Loucy (cell line): Measurements from ENCODE around the gene STPG1.

Experiments used
- H2AFZ ChIP-seq: fragments of 200-600 bp; sonication (generic); 2 replicates; pipeline ENCODE4 v1.6.0; 2016; ENCODE audit warnings: antibody characterized with exemption, mild to moderate bottlenecking, low read length, moderate library complexity
- H3F3A ChIP-seq: fragments of 200-600 bp; 2 replicates; pipeline ENCODE4 v1.6.0; 2016; ENCODE audit warnings: antibody characterized with exemption, low read depth, mild to moderate bottlenecking
- H3K27me3 ChIP-seq: fragments of 200-600 bp; sonication (generic); 2 replicates; pipeline ENCODE4 v1.6.1; 2014; ENCODE audit warnings: low read length, mild to moderate bottlenecking; ENCODE audit not compliant: insufficient read depth, poor library complexity, severe bottlenecking
- H3K36me3 ChIP-seq: fragments of 200-600 bp; sonication (generic); 2 replicates; pipeline ENCODE4 v1.6.1; 2016; ENCODE audit warnings: low read length; ENCODE audit not compliant: insufficient read depth
- H3K4me1 ChIP-seq: fragments of 200-600 bp; sonication (generic); 2 replicates; pipeline ENCODE4 v1.5.1; 2014; ENCODE audit warnings: low read length, mild to moderate bottlenecking; ENCODE audit not compliant: insufficient read depth, poor library complexity, severe bottlenecking
- H3K4me2 ChIP-seq: fragments of 200-600 bp; sonication (generic); 2 replicates; pipeline ENCODE4 v1.6.0; 2014; ENCODE audit warnings: antibody characterized with exemption, low read length, low read depth, mild to moderate bottlenecking; ENCODE audit not compliant: poor library complexity, severe bottlenecking
- H3K4me3 ChIP-seq: fragments of 200-600 bp; sonication (generic); 2 replicates; pipeline ENCODE4 v1.5.1; 2014; ENCODE audit warnings: low read length, mild to moderate bottlenecking, mixed read lengths; ENCODE audit not compliant: poor library complexity, severe bottlenecking
- H3K79me2 ChIP-seq: fragments of 200-600 bp; sonication (generic); 2 replicates; pipeline ENCODE4 v1.6.1; 2014; ENCODE audit warnings: low read length; ENCODE audit not compliant: insufficient read depth
- H3K9ac ChIP-seq: fragments of 200-600 bp; sonication (generic); 2 replicates; pipeline ENCODE4 v1.6.0; 2014; ENCODE audit warnings: mild to moderate bottlenecking, low read depth, low read length, moderate library complexity; ENCODE audit not compliant: poor library complexity, severe bottlenecking
- H3K9me2 ChIP-seq: fragments of 200-600 bp; sonication (generic); replicated peaks from 2 replicates; pipeline ENCODE4 v1.6.1; 2016; ENCODE audit warnings: low read depth, low read length, mixed read lengths
- H3K9me3 ChIP-seq: fragments of 200-600 bp; sonication (generic); 2 replicates; pipeline ENCODE4 v1.6.1; 2014; ENCODE audit warnings: mild to moderate bottlenecking, antibody characterized with exemption, low read length, low read depth; ENCODE audit not compliant: insufficient read depth
- H4K20me1 ChIP-seq: fragments of 200-600 bp; sonication (generic); 2 replicates; pipeline ENCODE4 v1.6.0; 2014; ENCODE audit warnings: antibody characterized with exemption, low read length, mild to moderate bottlenecking; ENCODE audit not compliant: insufficient read depth, poor library complexity, severe bottlenecking
- CTCF ChIP-seq: fragments of 200-600 bp; sonication (generic); conservative IDR thresholded peaks from 2 replicates; pipeline ENCODE4 v1.5.1; 2014; ENCODE audit warnings: mild to moderate bottlenecking, antibody characterized with exemption, low read length
- EZH2phosphoT487 ChIP-seq: fragments of 200-600 bp; IDR thresholded peaks from 2 replicates; pipeline ENCODE4 v1.6.1; 2018; ENCODE audit warnings: antibody characterized with exemption, mild to moderate bottlenecking, moderate library complexity, borderline replicate concordance

STPG1 gene

GRCh38 chr1:24457866-24458265 lies 44.3 kb upstream of the STPG1 start:
- no peaks in the 10 kb centered on the region for H4K20me1 ChIP-seq
- no peaks in the 10 kb centered on the region for H3K9me2 ChIP-seq
- H3K27me3 ChIP-seq: no peaks in the 10 kb centered on the region
- no peak overlapping the region for H2AFZ ChIP-seq
- H3K36me3 ChIP-seq: peaks cover 46% of the 10 kb centered on the region; the same call in 1 of the 2 replicates
- H3K9me3 ChIP-seq: no peaks in the 10 kb centered on the region
- H3F3A ChIP-seq: no peaks in the 10 kb centered on the region
- no peak overlapping the region for H3K9ac ChIP-seq
- H3K4me1 ChIP-seq: no peaks in the 10 kb centered on the region
- H3K79me2 ChIP-seq: no peaks in the 10 kb centered on the region
- H3K4me3 ChIP-seq: no peak overlapping the region
- H3K4me2 ChIP-seq: no peak overlapping the region
- TF ChIP-seq CTCF (no peak), EZH2phosphoT487 (no peak)

GRCh38 chr1:24455272-24455671 lies 41.7 kb upstream of the STPG1 start:
- Histone ChIP-seq H3K27me3 (no peaks in the 10 kb centered on the region), H3K36me3 (peaks cover 48% of the 10 kb centered on the region; the same call in 1 of the 2 replicates), H3K9me2 (no peaks in the 10 kb centered on the region), H3K4me3 (no peak overlapping the region), H4K20me1 (no peaks in the 10 kb centered on the region), H3K79me2 (no peaks in the 10 kb centered on the region), H3K4me2 (no peak overlapping the region), H3F3A (no peaks in the 10 kb centered on the region), H3K9ac (no peak overlapping the region), H3K4me1 (no peaks in the 10 kb centered on the region), H2AFZ (no peak overlapping the region), H3K9me3 (no peaks in the 10 kb centered on the region)
- no peak for TF ChIP-seq CTCF

- no peaks in the 10 kb centered on the region for H4K20me1 ChIP-seq
- H3K9me2 ChIP-seq: no peaks in the 10 kb centered on the region
- H3F3A ChIP-seq: no peaks in the 10 kb centered on the region
- no peak overlapping the region for H3K4me2 ChIP-seq
- H3K9ac ChIP-seq: no peak overlapping the region
- no peaks in the 10 kb centered on the region for H3K79me2 ChIP-seq
- H3K4me3 ChIP-seq: no peak overlapping the region
- TF ChIP-seq EZH2phosphoT487 (no peak), CTCF (no peak)
- peaks cover 48% of the 10 kb centered on the region; the same call in 1 of the 2 replicates for H3K36me3 ChIP-seq
- H3K9me3 ChIP-seq: no peaks in the 10 kb centered on the region
- no peak overlapping the region for H2AFZ ChIP-seq
- H3K27me3 ChIP-seq: no peaks in the 10 kb centered on the region
- H3K4me1 ChIP-seq: no peaks in the 10 kb centered on the region
These were observed 41.1 kb upstream of the STPG1 start for GRCh38 chr1:24454673-24455072.
